HFF-Myc (cell line): ENCODE results near the gene ABCG8.

Experiments used
- DNase-seq: peaks from one replicate; pipeline ENCODE4 v3.0.0-alpha.2; 2011; ENCODE audit warnings: low read depth; ENCODE audit errors: extremely low read depth
- H3K4me3 ChIP-seq: replicated peaks from 2 replicates; pipeline ENCODE4 v1.5.1; 2011; ENCODE audit warnings: low read depth, mild to moderate bottlenecking, control low read depth, low read length
- TF ChIP-seq, protein P1 (sequence below): IDR thresholded peaks from 2 replicates; pipeline ENCODE4 v1.5.1; 2012; ENCODE audit warnings: mild to moderate bottlenecking, low read depth, low read length, control low read depth; ENCODE audit errors: missing control alignments

ABCG8 gene

DNA sequence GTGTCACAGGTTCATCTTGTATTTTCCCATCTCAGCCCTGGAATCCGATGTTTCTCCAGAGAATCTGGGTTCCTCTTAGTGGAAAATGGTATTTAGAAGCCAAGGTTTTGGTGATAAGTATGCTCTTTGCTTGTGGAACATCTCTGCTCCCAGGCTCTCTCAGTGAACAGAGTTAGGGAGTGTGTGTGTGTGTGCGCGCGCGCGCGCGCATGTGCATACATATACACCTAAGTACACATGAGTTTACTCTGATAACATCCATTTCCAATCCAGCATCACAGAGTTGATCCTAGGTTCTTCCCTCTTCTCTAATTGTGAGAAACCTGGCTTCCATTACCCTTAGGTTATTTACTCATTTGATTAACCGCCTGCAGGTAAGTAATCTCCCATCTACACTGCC lies 41.7 kb downstream of the ABCG8 start:
- TF ChIP-seq, protein P1, sequence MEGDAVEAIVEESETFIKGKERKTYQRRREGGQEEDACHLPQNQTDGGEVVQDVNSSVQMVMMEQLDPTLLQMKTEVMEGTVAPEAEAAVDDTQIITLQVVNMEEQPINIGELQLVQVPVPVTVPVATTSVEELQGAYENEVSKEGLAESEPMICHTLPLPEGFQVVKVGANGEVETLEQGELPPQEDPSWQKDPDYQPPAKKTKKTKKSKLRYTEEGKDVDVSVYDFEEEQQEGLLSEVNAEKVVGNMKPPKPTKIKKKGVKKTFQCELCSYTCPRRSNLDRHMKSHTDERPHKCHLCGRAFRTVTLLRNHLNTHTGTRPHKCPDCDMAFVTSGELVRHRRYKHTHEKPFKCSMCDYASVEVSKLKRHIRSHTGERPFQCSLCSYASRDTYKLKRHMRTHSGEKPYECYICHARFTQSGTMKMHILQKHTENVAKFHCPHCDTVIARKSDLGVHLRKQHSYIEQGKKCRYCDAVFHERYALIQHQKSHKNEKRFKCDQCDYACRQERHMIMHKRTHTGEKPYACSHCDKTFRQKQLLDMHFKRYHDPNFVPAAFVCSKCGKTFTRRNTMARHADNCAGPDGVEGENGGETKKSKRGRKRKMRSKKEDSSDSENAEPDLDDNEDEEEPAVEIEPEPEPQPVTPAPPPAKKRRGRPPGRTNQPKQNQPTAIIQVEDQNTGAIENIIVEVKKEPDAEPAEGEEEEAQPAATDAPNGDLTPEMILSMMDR, result no peak
- no peak overlapping the region for H3K4me3 ChIP-seq
- DNase-seq, result no peak

DNA sequence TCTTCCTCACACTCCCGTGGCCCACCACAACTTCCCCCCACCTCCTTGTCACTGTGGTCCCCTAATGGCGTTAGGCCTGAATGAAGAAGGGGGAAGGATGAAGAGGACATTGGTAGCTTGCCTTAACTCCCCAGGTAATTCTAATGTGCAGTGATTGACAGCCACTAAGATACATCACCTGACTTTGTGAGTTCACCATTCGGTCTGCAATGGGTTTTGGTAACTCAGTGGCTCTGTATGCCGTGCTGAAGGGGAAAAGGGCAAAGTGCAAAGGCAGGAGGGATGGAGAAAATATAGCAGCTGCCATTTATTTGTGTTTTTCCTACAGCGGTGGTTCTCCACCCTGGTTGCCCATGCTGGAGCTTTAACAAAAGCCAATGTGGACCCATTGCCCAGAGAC lies 42.2 kb downstream of the ABCG8 start:
- no peak for DNase-seq
- H3K4me3 ChIP-seq, result no peak overlapping the region
- TF ChIP-seq, protein P1, result no peak

DNA sequence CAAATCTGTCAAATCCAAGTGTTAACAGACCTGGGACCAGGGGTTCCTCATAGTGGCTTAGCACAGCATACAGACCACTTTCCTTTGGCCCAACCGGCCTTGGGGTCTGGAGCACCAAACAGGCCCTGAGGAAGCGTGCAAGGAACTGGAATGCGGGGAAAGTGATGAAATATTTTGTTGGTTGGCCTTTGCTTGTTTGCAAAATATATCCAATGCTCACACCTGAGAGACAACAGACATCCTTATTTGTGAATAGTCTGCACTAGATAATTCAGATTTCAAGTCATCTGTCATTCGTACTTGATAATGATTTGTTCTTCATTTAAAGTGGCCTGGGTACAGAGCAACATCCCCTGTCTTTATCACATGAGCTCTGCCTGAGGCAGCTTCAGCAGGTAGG lies 43.5 kb downstream of the ABCG8 start:
- TF ChIP-seq, protein P1, result no peak
- no peak overlapping the region for H3K4me3 ChIP-seq
- no peak for DNase-seq

DNA sequence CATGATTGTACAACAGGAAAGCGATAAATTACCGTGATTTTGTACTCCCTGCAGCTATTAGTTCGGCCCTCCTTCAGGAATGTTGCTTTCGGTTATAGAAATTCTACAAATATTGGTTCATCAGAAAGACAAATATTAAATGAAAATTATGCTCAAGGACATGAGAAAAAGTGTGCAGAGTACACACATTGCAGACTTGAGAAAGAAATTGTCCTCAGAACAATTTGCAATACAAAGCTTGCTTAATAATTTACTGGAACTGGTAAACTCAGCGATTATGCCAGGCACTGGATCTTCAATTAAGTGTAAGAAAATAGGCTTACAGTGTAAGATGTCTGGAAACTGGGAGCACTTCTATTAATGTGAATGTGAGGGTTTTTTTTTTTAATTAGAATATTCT lies 45.9 kb downstream of the ABCG8 start:
- H3K4me3 ChIP-seq, result no peak overlapping the region
- no peak for DNase-seq
- TF ChIP-seq, protein P1, result no peak

DNA sequence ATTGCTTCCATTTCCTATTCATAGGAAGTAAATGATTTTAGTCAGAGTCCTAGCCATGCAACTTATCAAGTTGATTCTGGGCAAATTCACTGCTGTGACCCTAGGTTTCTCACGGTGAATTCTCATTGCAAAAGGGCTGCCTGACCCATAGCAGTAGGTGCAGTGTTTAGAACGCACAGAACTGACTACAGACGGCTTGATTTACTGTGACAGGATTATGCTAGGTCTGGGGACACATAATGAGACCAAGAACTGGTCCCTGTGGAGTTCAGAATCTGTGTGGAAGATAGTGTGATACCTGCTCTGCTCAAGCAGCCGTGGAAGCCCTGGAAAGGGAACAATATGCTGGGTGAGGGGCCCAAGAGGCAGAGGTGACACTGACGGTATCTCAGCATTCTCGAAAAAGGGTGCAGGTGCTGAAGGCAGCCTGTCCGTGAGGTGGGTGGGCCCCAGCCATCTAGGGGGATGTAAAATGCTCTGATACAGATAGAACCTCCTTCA lies 46.4 kb downstream of the ABCG8 start:
- no peak for DNase-seq
- H3K4me3 ChIP-seq, result no peak overlapping the region
- TF ChIP-seq, protein P1, result no peak

DNA sequence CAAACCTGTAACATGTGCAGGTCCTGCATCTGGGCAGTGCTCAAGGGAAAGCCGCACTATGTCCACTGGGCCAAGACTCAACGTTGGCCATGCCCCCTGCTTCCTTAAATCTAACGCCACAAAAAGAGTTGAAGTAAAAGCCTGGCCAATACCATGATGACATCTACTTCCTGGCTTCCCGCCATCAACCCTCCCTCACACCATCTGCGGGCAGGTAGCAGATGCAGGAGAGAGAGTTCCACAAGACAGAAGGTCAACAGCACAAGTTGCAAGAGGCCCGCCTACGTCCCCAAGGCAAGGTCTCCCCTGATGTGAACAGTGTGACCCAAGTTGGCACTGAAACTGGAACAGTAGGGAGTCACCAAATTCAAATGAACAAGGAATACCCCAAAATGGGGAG lies 48.4 kb downstream of the ABCG8 start:
- DNase-seq, result no peak
- TF ChIP-seq, protein P1, result no peak
- no peak overlapping the region for H3K4me3 ChIP-seq

DNA sequence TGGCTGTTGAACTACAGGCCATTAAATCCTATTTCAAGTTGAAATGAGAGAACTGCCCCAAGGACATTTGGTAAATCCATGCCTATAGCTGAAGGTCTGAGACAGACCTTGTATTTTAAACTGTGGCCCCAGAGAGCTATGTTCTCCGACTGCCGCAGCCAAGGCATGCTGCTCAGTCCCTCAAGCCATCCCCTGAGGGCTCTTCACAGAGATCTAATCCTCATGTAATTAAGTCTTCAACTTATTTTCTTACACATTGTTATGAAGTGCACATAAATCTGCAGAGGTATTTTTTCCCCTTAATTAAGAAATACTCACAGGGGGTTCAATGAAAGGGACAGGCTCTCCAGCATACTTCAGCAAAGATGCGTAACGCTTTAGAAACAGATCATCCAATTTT lies 50.6 kb downstream of the ABCG8 start:
- no peak for DNase-seq
- no peak overlapping the region for H3K4me3 ChIP-seq
- TF ChIP-seq, protein P1, result no peak
